SH-SY5Y (cell line): ENCODE measurements around the gene TNFRSF1B.

Experiments
- GATA2 ChIP-seq: IDR thresholded peaks from 2 replicates; pipeline ENCODE4 v1.6.1; 2011; ENCODE audit warnings: mild to moderate bottlenecking, low read depth, low read length
- GATA3 ChIP-seq: IDR thresholded peaks from 2 replicates; pipeline ENCODE4 v1.6.1; 2011; ENCODE audit warnings: low read depth, mild to moderate bottlenecking, low read length, moderate library complexity

- TF ChIP-seq GATA3, result no peak
- no peak for TF ChIP-seq GATA2
Observed at GRCh38 chr1:12197483-12197880, 30.7 kb downstream of the TNFRSF1B start.
